Keratinocyte (primary cell): ENCODE results near the gene ATP1A3. TPM values are rescaled to one million over a fixed set of nuclear protein-coding genes. Genes with fewer than 3 reads are reported as not detected.

Source experiments
- DNase-seq: peaks from one replicate; pipeline ENCODE4 v3.0.0-alpha.2; 2011; ENCODE audit warnings: low read depth, missing footprints, low spot score
- FAIRE-seq: peaks from 2 replicates; lab custom pipeline; 2011; peaks lifted over from hg19 to GRCh38; lab: Jason Lieb, UNC
- H2AFZ ChIP-seq: 2 replicates; pipeline ENCODE4 v1.6.0; 2012; ENCODE audit warnings: low read length, control low read depth, inconsistent platforms; ENCODE audit not compliant: control insufficient read depth
- H3K27ac ChIP-seq: 2 replicates; pipeline ENCODE4 v1.5.1; 2011; ENCODE audit warnings: low read length; ENCODE audit not compliant: control insufficient read depth, insufficient read depth
- H3K27me3 ChIP-seq: 3 replicates; pipeline ENCODE4 v1.6.0; 2011; ENCODE audit warnings: low read length; ENCODE audit not compliant: control insufficient read depth, insufficient read depth; ENCODE audit errors: extremely low read depth
- H3K36me3 ChIP-seq, 2 experiments: 2 replicates in 1 of 2; 3 replicates in 1 of 2; pipeline ENCODE4 v1.5.1; 2011; ENCODE audit warnings: low read length in 2 of 2, mild to moderate bottlenecking in 1 of 2; ENCODE audit not compliant: control insufficient read depth in 2 of 2, insufficient read depth in 2 of 2; ENCODE audit errors: extremely low read depth in 1 of 2
- H3K4me1 ChIP-seq: 3 replicates; pipeline ENCODE4 v1.5.1; 2011; ENCODE audit warnings: low read length; ENCODE audit not compliant: control insufficient read depth, insufficient read depth; ENCODE audit errors: extremely low read depth
- H3K4me2 ChIP-seq: 3 replicates; pipeline ENCODE4 v1.6.0; 2011; ENCODE audit warnings: low read depth, low read length; ENCODE audit not compliant: control insufficient read depth, insufficient read depth; ENCODE audit errors: extremely low read depth
- H3K4me3 ChIP-seq, 3 experiments: fragments of 200-600 bp in 1 of 3; sonication (generic) in 1 of 3; 2 replicates in 2 of 3; 3 replicates in 1 of 3; pipeline ENCODE4 v1.5.1; 2011 to 2016; ENCODE audit warnings: low read length in 3 of 3, mild to moderate bottlenecking in 3 of 3, control low read depth in 2 of 3, inconsistent platforms in 1 of 3, low read depth in 1 of 3, mixed read lengths in 1 of 3, mixed run types in 1 of 3, moderate library complexity in 1 of 3; ENCODE audit not compliant: control insufficient read depth in 2 of 3, insufficient read depth in 2 of 3; ENCODE audit errors: extremely low read depth in 1 of 3
- H3K79me2 ChIP-seq: 2 replicates; pipeline ENCODE4 v1.6.0; 2012; ENCODE audit warnings: low read length; ENCODE audit not compliant: control insufficient read depth, insufficient read depth
- H3K9ac ChIP-seq: 3 replicates; pipeline ENCODE4 v1.6.0; 2011; ENCODE audit warnings: low read length; ENCODE audit not compliant: control insufficient read depth, insufficient read depth; ENCODE audit errors: extremely low read depth
- H3K9me1 ChIP-seq: 3 replicates; pipeline ENCODE4 v1.6.0; 2011; ENCODE audit warnings: low read length; ENCODE audit not compliant: control insufficient read depth, insufficient read depth; ENCODE audit errors: extremely low read depth
- H3K9me3 ChIP-seq: 2 replicates; pipeline ENCODE4 v1.5.1; 2012; ENCODE audit warnings: low read depth, low read length; ENCODE audit not compliant: control insufficient read depth
- H4K20me1 ChIP-seq: 3 replicates; pipeline ENCODE4 v1.6.0; 2011; ENCODE audit warnings: low read length; ENCODE audit not compliant: control insufficient read depth, insufficient read depth; ENCODE audit errors: extremely low read depth
- CTCF ChIP-seq, 3 experiments: IDR thresholded peaks in 1 of 3; conservative IDR thresholded peaks in 1 of 3; optimal IDR thresholded peaks in 1 of 3; 2 replicates in 2 of 3; 3 replicates in 1 of 3; pipeline versions ENCODE3 to v1.5.1; 2011; ENCODE audit warnings: low read length in 3 of 3, mild to moderate bottlenecking in 3 of 3, moderate library complexity in 2 of 3, control low read depth in 1 of 3, inconsistent platforms in 1 of 3; ENCODE audit not compliant: insufficient read depth in 2 of 3; ENCODE audit errors: extremely low read depth in 1 of 3
- EZH2 ChIP-seq: IDR thresholded peaks from one replicate; pipeline ENCODE4 v1.6.1; 2012; ENCODE audit warnings: inconsistent platforms, mild to moderate bottlenecking, low read length, moderate library complexity
- dilution Hi-C: fragments of 300-500 bp; cut with MboI; formaldehyde crosslinking; loops from one replicate; pipeline ENCODE4 v1.7.0; 2020; ENCODE audit warnings: low sequenced_read_pairs; ENCODE audit not compliant: extremely low pct_ligation_motif_present
- polyA plus RNA-seq, 5 experiments: library from polyadenylated mRNA; depleted of rRNA in 3 of 5; stranded (reverse) in 3 of 5; stranded (forward) in 1 of 5; unstranded in 1 of 5; fragments of >200 nt; gene quantifications; 1 replicate in 1 of 5; 2 replicates in 3 of 5; 3 replicates in 1 of 5; pipeline versions ENCODE4 v1.2.1 to v1.2.3, GENCODE V29; 2011 to 2012; ENCODE audit warnings: missing spikeins in 2 of 5, low read depth in 1 of 5, low replicate concordance in 1 of 5

The ATP1A3 gene
- polyA plus RNA-seq, 1 donor (not counting 4 experiments of a cell fraction or from before 2014, with no cell fraction given) = not detected

DNA sequence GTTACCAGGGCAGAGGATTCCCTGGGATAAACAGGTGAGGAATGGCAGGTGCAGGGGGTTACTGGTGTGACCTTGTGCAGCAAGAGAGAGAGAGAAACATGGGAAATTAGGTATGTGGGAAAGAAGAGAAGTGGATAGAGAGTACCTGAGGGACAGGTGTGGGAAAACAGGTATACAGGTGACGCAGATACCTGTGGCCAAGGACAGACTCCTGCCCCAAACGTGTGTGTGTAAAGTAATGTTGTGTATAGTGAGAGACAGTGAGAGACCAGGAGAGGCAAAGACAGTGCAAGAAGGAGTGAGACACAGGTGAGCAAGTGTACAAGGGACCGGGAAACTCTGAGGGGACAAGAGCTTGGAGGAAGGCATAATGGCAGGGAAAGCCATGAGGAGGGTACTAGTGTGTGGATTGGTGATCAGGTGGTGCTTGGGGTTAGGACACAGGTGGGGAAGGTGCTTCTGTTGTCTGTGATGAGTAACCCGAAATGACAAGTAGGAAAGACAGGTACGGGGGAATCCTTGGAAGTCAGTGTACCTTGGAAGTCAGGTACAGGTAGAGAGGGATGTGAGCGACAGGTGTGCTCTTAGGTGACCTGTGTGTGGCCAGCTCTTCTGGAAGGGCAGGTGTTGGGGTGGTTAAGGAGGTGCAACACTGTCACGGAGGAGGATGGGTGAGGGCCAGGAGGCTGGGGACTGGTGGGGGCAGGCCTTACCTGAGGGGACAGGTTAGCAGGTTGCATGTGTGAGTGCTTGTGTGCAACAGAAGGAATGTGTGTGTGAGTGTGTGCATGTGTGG lies 68.6 kb downstream of the ATP1A3 start:
- peaks cover 2% of the 10 kb centered on the region for H3K9me3 ChIP-seq

DNA sequence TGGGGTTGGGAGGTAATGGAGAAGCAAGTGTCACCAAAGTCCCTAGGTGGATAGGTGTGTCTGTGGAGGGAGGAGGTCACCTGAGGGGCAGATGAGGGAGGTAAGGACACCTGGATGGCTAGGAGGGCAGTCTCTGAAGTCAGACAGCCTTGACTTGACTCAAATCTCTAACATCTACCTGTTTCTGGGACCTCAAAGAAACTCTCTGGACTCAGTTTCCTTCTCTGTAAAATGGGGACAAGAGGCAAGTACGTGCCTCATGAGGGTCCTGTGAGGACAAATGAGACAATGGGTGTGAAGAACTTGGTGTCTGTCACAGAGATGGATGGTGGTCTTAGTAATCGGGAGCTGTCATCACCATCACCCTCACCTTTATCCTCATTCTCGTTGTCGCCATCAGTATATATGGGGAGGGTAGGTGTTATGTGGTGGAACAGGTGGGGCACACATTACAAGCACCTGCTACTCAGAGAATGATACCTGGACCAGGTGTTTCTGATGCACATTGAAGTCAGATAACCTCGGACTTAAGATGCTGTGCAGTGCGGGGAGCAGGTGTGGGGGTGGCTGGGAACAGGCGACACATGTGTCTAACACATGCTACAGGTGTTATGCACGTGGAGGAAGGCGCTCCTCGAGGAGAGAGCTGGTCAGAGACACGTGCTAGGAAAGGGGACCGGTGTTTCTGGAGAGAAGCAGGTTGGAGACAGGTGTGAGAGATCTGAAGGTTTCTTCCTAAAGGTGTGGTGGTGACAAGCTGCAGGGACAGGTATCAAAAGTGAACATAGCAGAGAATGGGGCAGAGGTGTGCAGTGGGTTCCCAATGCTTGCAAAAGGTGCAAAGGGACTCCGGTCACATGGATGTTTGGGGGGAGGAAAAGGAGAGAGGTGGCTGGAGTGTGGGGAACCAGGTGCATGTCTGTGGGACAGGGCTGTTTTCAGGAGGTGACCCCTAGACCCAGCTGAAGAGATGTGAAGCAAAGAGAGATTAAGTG lies 69.6 kb downstream of the ATP1A3 start:
- Histone ChIP-seq H3K36me3 (no peaks in the 10 kb centered on the region), H3K9ac (no peak overlapping the region), H3K9me3 (peaks cover 8% of the 10 kb centered on the region), H3K4me3 (no peak overlapping the region), H3K4me2 (no peak overlapping the region), H3K4me1 (peaks cover 6% of the 10 kb centered on the region), H3K27me3 (peaks cover 86% of the 10 kb centered on the region), H3K79me2 (no peaks in the 10 kb centered on the region), H3K9me1 (no peaks in the 10 kb centered on the region), H4K20me1 (peaks cover 6% of the 10 kb centered on the region), H3K27ac (no peak overlapping the region), H2AFZ (no peak overlapping the region)
- no peak for DNase-seq
- FAIRE-seq = no peak
- TF ChIP-seq CTCF (optimal IDR thresholded peaks at IDR 0.05 in 1 of 3, IDR thresholded peaks at IDR 0.05 in 1 of 3, conservative IDR thresholded peaks at IDR 0.05 in 1 of 3; ENCODE audit: extremely low read depth in 1 of 3, insufficient read depth in 2 of 3, low read length in 3 of 3) (no peak), EZH2 (no peak)
- dilution Hi-C loops = no loop called here

More for the DNA sequence above, 68.6 kb downstream of the ATP1A3 start:
- Histone ChIP-seq H3K79me2 (no peaks in the 10 kb centered on the region), H3K4me1 (peaks cover 6% of the 10 kb centered on the region), H3K4me2 (no peak overlapping the region), H2AFZ (no peak overlapping the region), H3K36me3 (no peaks in the 10 kb centered on the region), H3K27me3 (peaks cover 94% of the 10 kb centered on the region), H3K9me1 (no peaks in the 10 kb centered on the region), H3K9ac (no peak overlapping the region), H4K20me1 (peaks cover 6% of the 10 kb centered on the region), H3K27ac (no peak overlapping the region), H3K4me3 (no peak overlapping the region)
- DNase-seq (no peak), FAIRE-seq (no peak)
- dilution Hi-C loops = no loop called here
- TF ChIP-seq CTCF (optimal IDR thresholded peaks at IDR 0.05 in 1 of 3, IDR thresholded peaks at IDR 0.05 in 1 of 3, conservative IDR thresholded peaks at IDR 0.05 in 1 of 3; ENCODE audit: extremely low read depth in 1 of 3, insufficient read depth in 2 of 3, low read length in 3 of 3) = no peak
- TF ChIP-seq EZH2 = no peak
